Endodermal cell (in vitro differentiated cells): ENCODE data around the gene SLC1A1. TPM values are rescaled to one million over a fixed set of nuclear protein-coding genes. Genes with fewer than 3 reads are reported as not detected.

Experiments
- DNase-seq: peaks from one replicate; pipeline ENCODE4 v3.0.0-alpha.2; 2017
- H3K27ac ChIP-seq: 2 replicates; pipeline ENCODE4 v1.5.1; 2013; ENCODE audit warnings: mild to moderate bottlenecking, low read depth, low read length, moderate library complexity
- H3K27me3 ChIP-seq: 2 replicates; pipeline ENCODE4 v1.6.1; 2013; ENCODE audit warnings: mild to moderate bottlenecking, low read length, moderate library complexity; ENCODE audit not compliant: insufficient read depth, control insufficient read depth, poor library complexity, severe bottlenecking
- H3K36me3 ChIP-seq: 2 replicates; pipeline ENCODE4 v1.7.0; 2013; ENCODE audit warnings: mild to moderate bottlenecking, low read length, moderate library complexity; ENCODE audit not compliant: control insufficient read depth, insufficient read depth
- H3K4me1 ChIP-seq: one replicate; pipeline ENCODE4 v1.7.0; 2013; ENCODE audit warnings: low read length; ENCODE audit not compliant: control insufficient read depth, insufficient read depth
- H3K4me3 ChIP-seq: 2 replicates; pipeline ENCODE4 v1.5.1; 2013; ENCODE audit warnings: mild to moderate bottlenecking, low read length, moderate library complexity
- H3K9ac ChIP-seq: 2 replicates; pipeline ENCODE4 v1.6.1; 2013; ENCODE audit warnings: mild to moderate bottlenecking, low read length, moderate library complexity; ENCODE audit not compliant: poor library complexity, severe bottlenecking; ENCODE audit errors: extremely low read depth
- H3K9me3 ChIP-seq: 2 replicates; pipeline ENCODE4 v1.6.1; 2013; ENCODE audit warnings: mild to moderate bottlenecking, low read length, moderate library complexity; ENCODE audit not compliant: control insufficient read depth
- H3K27ac Mint-ChIP-seq: 2 replicates; pipeline ENCODE4 v1.8.0; 2020; ENCODE audit warnings: mixed read lengths
- H3K27me3 Mint-ChIP-seq: 2 replicates; pipeline ENCODE4 v1.8.0; 2021; ENCODE audit warnings: mild to moderate bottlenecking, mixed read lengths; ENCODE audit not compliant: insufficient read depth
- H3K36me3 Mint-ChIP-seq: 2 replicates; pipeline ENCODE4 v1.8.0; 2020; ENCODE audit warnings: low read depth, mixed read lengths
- H3K4me1 Mint-ChIP-seq: 2 replicates; pipeline ENCODE4 v1.8.0; 2020; ENCODE audit warnings: mixed read lengths
- H3K4me3 Mint-ChIP-seq: 2 replicates; pipeline ENCODE4 v1.8.0; 2020; ENCODE audit warnings: mild to moderate bottlenecking, moderate library complexity, mixed read lengths
- H3K9me3 Mint-ChIP-seq: 2 replicates; pipeline ENCODE4 v1.8.0; 2020; ENCODE audit warnings: mild to moderate bottlenecking, mixed read lengths
- CTCF ChIP-seq: fragments of 200-600 bp; sonication (generic); conservative IDR thresholded peaks from 2 replicates; pipeline ENCODE4 v1.5.0; 2021; ENCODE audit warnings: antibody characterized with exemption, mild to moderate bottlenecking
- WGBS, 2 experiments: methylation state at CpG; one replicate each; pipeline versions ENCODE4 v1.1.5 to v1.1.7; 2013; ENCODE audit warnings: missing lambda C conversion rate in 2 of 2, mixed read lengths in 1 of 2; ENCODE audit not compliant: insufficient coverage in 1 of 2, insufficient read length in 1 of 2; 5-methylcytosine and 5-hydroxymethylcytosine counted together
- total RNA-seq, 2 donors: library from RNA; stranded (reverse); fragmentation: NEBNext Ultra II Directional in 1 of 2; extraction: Animal tissue kit (Norgen Biotek cat#: 25700) in 1 of 2; gene quantifications; 2 replicates in 1 of 2; 3 replicates in 1 of 2; pipeline ENCODE4 v1.2.1, GENCODE V29; 2021

The SLC1A1 gene
- total RNA-seq, 2 donors from 2014 or later: 5.5 to 11.3 TPM

GRCh38 chr9:4579001-4579400, 88.7 kb downstream of the SLC1A1 start:
- TF ChIP-seq CTCF: no peak
- H3K4me1 Mint-ChIP-seq: no peaks in the 10 kb centered on the region
- no peaks in the 10 kb centered on the region for H3K9me3 ChIP-seq
- peaks cover 14% of the 10 kb centered on the region for H3K36me3 Mint-ChIP-seq
- H3K36me3 ChIP-seq: peaks cover 88% of the 10 kb centered on the region
- H3K27ac ChIP-seq: no peak overlapping the region
- H3K27me3 ChIP-seq: no peaks in the 10 kb centered on the region
- no peak overlapping the region for H3K4me3 ChIP-seq
- H3K9me3 Mint-ChIP-seq: no peaks in the 10 kb centered on the region
- 98 to 100% methylated on average over 2 of the region's 2 CpGs for WGBS, 2 experiments
- H3K27ac Mint-ChIP-seq: no peak overlapping the region
- H3K4me3 Mint-ChIP-seq: no peak overlapping the region
- no peak overlapping the region for H3K9ac ChIP-seq
- no peaks in the 10 kb centered on the region for H3K27me3 Mint-ChIP-seq
- no peak for DNase-seq
- H3K4me1 ChIP-seq: no peaks in the 10 kb centered on the region

GRCh38 chr9:4581035-4581760, 90.9 kb downstream of the SLC1A1 start:
- Mint-ChIP-seq H3K4me1 (no peaks in the 10 kb centered on the region), H3K27ac (no peak overlapping the region), H3K36me3 (peaks cover 26% of the 10 kb centered on the region), H3K9me3 (no peaks in the 10 kb centered on the region), H3K4me3 (no peak overlapping the region), H3K27me3 (no peaks in the 10 kb centered on the region)
- WGBS, 2 experiments: 94% methylated on average over 2 of the region's 2 CpGs
- Histone ChIP-seq H3K27ac (no peak overlapping the region), H3K9me3 (no peaks in the 10 kb centered on the region), H3K27me3 (no peaks in the 10 kb centered on the region), H3K4me3 (no peak overlapping the region), H3K4me1 (no peaks in the 10 kb centered on the region), H3K9ac (no peak overlapping the region), H3K36me3 (peaks cover 83% of the 10 kb centered on the region)
- no peak for TF ChIP-seq CTCF
- no peak for DNase-seq

GRCh38 chr9:4581861-4582565, 91.7 kb downstream of the SLC1A1 start:
- H3K4me1 Mint-ChIP-seq: no peaks in the 10 kb centered on the region
- no peak overlapping the region for H3K9ac ChIP-seq
- no peaks in the 10 kb centered on the region for H3K27me3 Mint-ChIP-seq
- H3K9me3 ChIP-seq: no peaks in the 10 kb centered on the region
- WGBS, 2 experiments: 89 to 100% methylated on average over 1 of the region's 1 CpG
- H3K4me3 Mint-ChIP-seq: no peak overlapping the region
- H3K4me3 ChIP-seq: no peak overlapping the region
- TF ChIP-seq CTCF: no peak
- no peaks in the 10 kb centered on the region for H3K9me3 Mint-ChIP-seq
- peaks cover 83% of the 10 kb centered on the region for H3K36me3 ChIP-seq
- H3K27ac Mint-ChIP-seq: no peak overlapping the region
- no peak for DNase-seq
- peaks cover 23% of the 10 kb centered on the region for H3K36me3 Mint-ChIP-seq
- no peaks in the 10 kb centered on the region for H3K4me1 ChIP-seq
- H3K27ac ChIP-seq: no peak overlapping the region
- H3K27me3 ChIP-seq: no peaks in the 10 kb centered on the region
